Measurements from ENCODE around the gene ING4.

ING4 gene

DNA sequence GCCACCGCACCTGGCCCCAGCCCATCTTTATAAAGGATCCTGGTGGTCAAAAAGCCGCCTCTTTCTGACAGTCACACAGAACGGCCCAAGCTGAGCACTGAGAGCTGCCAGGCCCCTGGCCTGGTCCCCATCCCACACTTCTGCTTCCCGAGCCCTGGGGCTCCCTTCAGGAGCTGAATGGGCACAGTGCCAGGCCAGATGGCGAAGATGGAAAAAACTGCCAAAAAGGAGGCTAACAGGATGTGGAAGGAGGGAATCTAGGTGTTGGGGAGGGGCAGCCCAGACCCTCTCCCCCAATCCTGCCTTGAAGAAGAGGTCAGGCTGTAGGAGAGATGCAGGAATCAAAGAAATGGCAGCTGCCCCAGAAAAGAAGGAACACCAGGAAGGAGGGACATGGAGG, 32.2 kb downstream of the ING4 start:
- Histone ChIP-seq H3K9ac (no peak overlapping the region), H3K36me3 (ENCODE audit: control insufficient read depth, insufficient read depth, low read length) (no peaks in the 10 kb centered on the region), H3K27ac (no peak overlapping the region), H3K4me1 (peaks cover 2% of the 10 kb centered on the region), H3K4me3 (ENCODE audit: low read depth, low read length) (no peak overlapping the region), H3K27me3 (ENCODE audit: control insufficient read depth, insufficient read depth, low read length) (no peaks in the 10 kb centered on the region), H3K4me2 (ENCODE audit: low read length) (no peak overlapping the region), H3K9me3 (ENCODE audit: control insufficient read depth, low read length) (no peaks in the 10 kb centered on the region), H3K79me2 (no peaks in the 10 kb centered on the region), H2AFZ (no peak overlapping the region)
- TF ChIP-seq, protein P1, sequence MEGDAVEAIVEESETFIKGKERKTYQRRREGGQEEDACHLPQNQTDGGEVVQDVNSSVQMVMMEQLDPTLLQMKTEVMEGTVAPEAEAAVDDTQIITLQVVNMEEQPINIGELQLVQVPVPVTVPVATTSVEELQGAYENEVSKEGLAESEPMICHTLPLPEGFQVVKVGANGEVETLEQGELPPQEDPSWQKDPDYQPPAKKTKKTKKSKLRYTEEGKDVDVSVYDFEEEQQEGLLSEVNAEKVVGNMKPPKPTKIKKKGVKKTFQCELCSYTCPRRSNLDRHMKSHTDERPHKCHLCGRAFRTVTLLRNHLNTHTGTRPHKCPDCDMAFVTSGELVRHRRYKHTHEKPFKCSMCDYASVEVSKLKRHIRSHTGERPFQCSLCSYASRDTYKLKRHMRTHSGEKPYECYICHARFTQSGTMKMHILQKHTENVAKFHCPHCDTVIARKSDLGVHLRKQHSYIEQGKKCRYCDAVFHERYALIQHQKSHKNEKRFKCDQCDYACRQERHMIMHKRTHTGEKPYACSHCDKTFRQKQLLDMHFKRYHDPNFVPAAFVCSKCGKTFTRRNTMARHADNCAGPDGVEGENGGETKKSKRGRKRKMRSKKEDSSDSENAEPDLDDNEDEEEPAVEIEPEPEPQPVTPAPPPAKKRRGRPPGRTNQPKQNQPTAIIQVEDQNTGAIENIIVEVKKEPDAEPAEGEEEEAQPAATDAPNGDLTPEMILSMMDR (IDR thresholded peaks at IDR 0.05) = no peak

DNA sequence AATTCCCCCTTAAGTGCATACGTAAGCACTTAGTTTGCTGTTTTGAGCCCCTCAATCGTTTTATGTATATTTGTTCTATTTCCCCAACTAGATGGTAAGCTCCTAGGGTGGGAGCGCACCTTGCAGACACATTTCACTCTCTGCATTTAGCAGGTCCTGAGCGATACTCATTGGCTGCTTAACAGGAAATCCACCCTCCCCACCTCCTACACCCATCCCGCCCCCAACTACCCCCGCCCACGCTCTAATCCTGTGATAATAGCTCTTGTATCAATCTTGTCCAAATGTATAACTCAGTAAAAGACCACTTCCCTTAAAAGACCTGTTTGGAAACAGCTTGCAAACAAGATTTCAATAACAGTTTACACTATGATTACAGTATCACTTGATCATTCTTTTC, 35.3 kb downstream of the ING4 start:
- H3K27ac ChIP-seq = no peak overlapping the region
- no peaks in the 10 kb centered on the region for H3K79me2 ChIP-seq
- H3K36me3 ChIP-seq (ENCODE audit: control insufficient read depth, insufficient read depth, low read length) = no peaks in the 10 kb centered on the region
- no peak overlapping the region for H2AFZ ChIP-seq
- H3K4me1 ChIP-seq = peaks cover 8% of the 10 kb centered on the region
- no peak overlapping the region for H3K4me2 ChIP-seq (ENCODE audit: low read length)
- no peak overlapping the region for H3K9ac ChIP-seq
- H3K27me3 ChIP-seq (ENCODE audit: control insufficient read depth, insufficient read depth, low read length) = no peaks in the 10 kb centered on the region
- H3K4me3 ChIP-seq (ENCODE audit: low read depth, low read length) = no peak overlapping the region
- no peaks in the 10 kb centered on the region for H3K9me3 ChIP-seq (ENCODE audit: control insufficient read depth, low read length)
- TF ChIP-seq, protein P1 (IDR thresholded peaks at IDR 0.05) = no peak

DNA sequence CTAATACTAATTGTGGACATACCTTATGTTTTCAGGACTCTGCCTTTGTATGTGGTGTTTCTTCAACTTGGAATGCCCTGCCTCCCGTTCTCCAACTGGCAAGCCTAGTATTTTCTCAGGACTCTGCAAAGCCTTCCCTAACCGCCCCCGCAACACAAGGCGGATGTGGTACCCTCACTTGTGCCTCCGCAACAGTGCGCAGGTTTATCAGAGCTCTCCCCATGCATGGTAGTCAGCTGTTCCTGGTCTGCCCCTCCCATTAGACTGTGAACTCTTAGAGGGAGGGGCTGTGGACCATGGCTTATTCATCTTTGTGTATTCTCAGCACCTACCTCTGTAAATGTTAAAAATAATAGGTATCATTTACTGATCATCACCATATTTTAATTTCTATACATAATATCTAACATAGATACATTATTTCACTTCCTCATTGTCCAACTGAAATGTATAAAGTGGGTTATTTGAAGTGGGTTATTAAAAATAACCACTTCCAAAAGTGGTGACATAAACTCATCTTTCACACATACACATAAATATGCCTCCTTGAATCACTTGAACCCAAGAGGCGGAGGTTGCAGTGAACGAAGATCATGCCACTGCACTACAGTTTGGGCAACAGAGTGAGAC, 36.1 kb downstream of the ING4 start:
- Histone ChIP-seq H3K4me2 (ENCODE audit: low read length) (no peak overlapping the region), H3K9me3 (ENCODE audit: control insufficient read depth, low read length) (no peaks in the 10 kb centered on the region), H3K27me3 (ENCODE audit: control insufficient read depth, insufficient read depth, low read length) (no peaks in the 10 kb centered on the region), H3K9ac (no peak overlapping the region), H3K4me3 (ENCODE audit: low read depth, low read length) (no peak overlapping the region), H3K79me2 (no peaks in the 10 kb centered on the region), H2AFZ (no peak overlapping the region), H3K4me1 (peaks cover 5% of the 10 kb centered on the region), H3K27ac (no peak overlapping the region), H3K36me3 (ENCODE audit: control insufficient read depth, insufficient read depth, low read length) (no peaks in the 10 kb centered on the region)
- TF ChIP-seq, protein P1 (IDR thresholded peaks at IDR 0.05) = no peak

DNA sequence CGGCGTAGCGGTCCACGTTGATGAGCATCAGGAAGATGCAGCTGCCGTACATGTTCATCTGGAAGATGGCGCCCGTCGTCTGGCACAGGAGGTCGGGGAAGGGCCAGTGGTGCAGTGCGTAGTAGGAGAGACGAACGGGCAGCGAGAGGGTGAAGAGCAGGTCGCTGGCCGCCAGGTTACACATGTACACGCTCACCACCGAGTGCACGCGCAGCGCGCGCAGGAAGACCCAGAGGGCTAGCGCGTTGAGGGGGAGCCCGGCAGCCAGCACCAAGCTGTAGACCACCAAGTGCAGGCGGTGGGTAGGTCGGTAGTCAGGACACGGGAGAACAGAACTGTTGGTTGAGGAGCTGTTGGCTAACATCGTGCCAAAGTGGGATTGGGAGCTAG, 42.0 kb downstream of the ING4 start:
- Histone ChIP-seq H3K27me3 (ENCODE audit: control insufficient read depth, insufficient read depth, low read length) (no peaks in the 10 kb centered on the region), H3K9me3 (ENCODE audit: control insufficient read depth, low read length) (no peaks in the 10 kb centered on the region), H3K4me1 (peaks cover 5% of the 10 kb centered on the region), H3K4me3 (ENCODE audit: low read depth, low read length) (no peak overlapping the region), H3K9ac (no peak overlapping the region), H3K36me3 (ENCODE audit: control insufficient read depth, insufficient read depth, low read length) (no peaks in the 10 kb centered on the region), H3K79me2 (no peaks in the 10 kb centered on the region), H2AFZ (peak overlapping the region; percentile 16), H3K4me2 (ENCODE audit: low read length) (no peak overlapping the region), H3K27ac (no peak overlapping the region)
- TF ChIP-seq, protein P1 (IDR thresholded peaks at IDR 0.05) = no peak

Data from parathyroid adenoma (tissue), 2 donors.